SK-N-MC (cell line): ENCODE results near the gene DCAF8.

Experiments
- DNase-seq: peaks from one replicate; pipeline ENCODE4 v3.0.0-alpha.2; 2011; ENCODE audit warnings: low read depth, low spot score
- H3K27ac ChIP-seq: fragments of 200-600 bp; sonication (generic); 2 replicates; pipeline ENCODE4 v1.5.1; 2016; ENCODE audit warnings: mixed run types
- H3K36me3 ChIP-seq: fragments of 200-600 bp; sonication (generic); 2 replicates; pipeline ENCODE4 v1.6.1; 2017; ENCODE audit warnings: antibody characterized with exemption, low read length, mixed read lengths; ENCODE audit not compliant: insufficient read depth
- H3K4me3 ChIP-seq: fragments of 200-600 bp; sonication (generic); 2 replicates; pipeline ENCODE4 v1.5.1; 2016
- H3K9ac ChIP-seq: fragments of 200-600 bp; sonication (generic); 2 replicates; pipeline ENCODE4 v1.8.0; 2017; ENCODE audit warnings: mixed run types, mixed read lengths; ENCODE audit not compliant: insufficient read length
- H3K9me3 ChIP-seq: fragments of 200-600 bp; sonication (generic); 2 replicates; pipeline ENCODE4 v1.6.1; 2017; ENCODE audit warnings: low read depth, mild to moderate bottlenecking, antibody characterized with exemption, low read length, moderate library complexity, mixed read lengths
- EZH2 ChIP-seq: fragments of 200-600 bp; sonication (generic); IDR thresholded peaks from one replicate; pipeline ENCODE4 v1.6.1; 2017; ENCODE audit warnings: antibody characterized with exemption
- FOXP2 ChIP-seq: optimal IDR thresholded peaks from 2 replicates; pipeline ENCODE3; 2011; ENCODE audit warnings: mild to moderate bottlenecking, moderate library complexity; ENCODE audit not compliant: insufficient read depth; ENCODE audit errors: extremely low read length, control extremely low read depth
- POLR2AphosphoS5 ChIP-seq: IDR thresholded peaks from 2 replicates; pipeline ENCODE4 v1.6.1; 2012; ENCODE audit warnings: mild to moderate bottlenecking, low read depth, low read length, borderline replicate concordance

DCAF8 gene

DNA sequence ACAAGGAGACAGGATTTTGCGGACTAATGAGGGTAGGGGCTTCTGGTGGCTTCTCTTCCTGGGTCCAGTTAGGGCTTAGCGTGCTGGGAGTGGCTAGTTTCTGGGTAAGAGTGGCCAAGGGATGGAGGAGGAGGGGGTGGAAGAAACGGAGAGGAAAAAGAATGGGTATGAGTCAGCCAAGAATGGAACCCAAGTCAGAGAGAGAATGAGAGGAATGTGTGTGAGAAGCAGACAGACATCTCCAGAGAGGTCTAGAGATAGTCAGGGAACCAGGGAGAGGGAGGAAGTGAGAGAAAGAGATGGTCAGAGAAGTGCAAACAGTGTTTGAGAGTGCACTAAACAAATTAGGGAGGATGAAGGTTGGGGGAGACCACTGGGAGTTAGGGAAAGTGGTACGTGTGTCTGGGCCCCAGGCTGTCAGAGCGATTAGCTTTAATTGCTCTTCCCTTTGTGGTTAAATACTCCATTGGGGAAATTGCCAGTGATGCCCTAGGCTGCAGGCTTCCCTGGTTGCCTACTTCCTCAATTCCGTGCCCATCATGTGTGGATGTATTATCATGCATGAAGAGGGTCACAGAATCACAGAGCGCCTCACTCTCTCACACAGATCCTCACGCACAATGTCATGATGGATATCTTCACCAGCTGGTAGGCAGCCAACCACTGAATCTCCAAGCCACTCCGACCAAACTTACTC, 55.8 kb downstream of the DCAF8 start:
- Histone ChIP-seq H3K27ac (no peak overlapping the region), H3K9me3 (no peaks in the 10 kb centered on the region), H3K36me3 (peaks cover 8% of the 10 kb centered on the region; the same call in 1 of the 2 replicates), H3K9ac (no peak overlapping the region), H3K4me3 (peak overlapping the region; percentile 94)
- DNase-seq: peak; percentile 14
- no peak for TF ChIP-seq FOXP2
- no peak for TF ChIP-seq EZH2
- TF ChIP-seq POLR2AphosphoS5: no peak

DNA sequence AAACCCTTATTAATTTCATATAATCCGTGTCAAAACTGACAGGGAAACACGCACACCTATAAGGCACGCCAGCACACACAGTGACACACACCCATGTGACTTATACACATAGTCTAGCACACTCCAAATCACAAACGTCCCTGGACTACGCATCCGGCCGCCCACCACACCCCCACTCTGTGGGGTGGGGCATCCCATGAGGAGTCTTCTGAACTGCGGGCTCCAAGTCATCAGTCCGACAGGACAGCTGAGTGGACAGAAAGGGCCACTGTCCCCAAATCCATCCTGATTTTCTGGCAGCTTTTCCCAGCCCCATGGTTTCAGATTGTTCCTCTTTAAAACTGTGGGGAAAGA, 56.3 kb downstream of the DCAF8 start:
- DNase-seq: no peak
- peak overlapping the region; percentile 94 for H3K9ac ChIP-seq
- no peak overlapping the region for H3K27ac ChIP-seq
- TF ChIP-seq EZH2 (no peak), POLR2AphosphoS5 (no peak), FOXP2 (no peak)
- peaks cover 5% of the 10 kb centered on the region; the same call in 1 of the 2 replicates for H3K36me3 ChIP-seq
- H3K4me3 ChIP-seq: peak overlapping the region; percentile 94
- no peaks in the 10 kb centered on the region for H3K9me3 ChIP-seq

- DNase-seq: no peak
- H3K36me3 ChIP-seq: peaks cover 4% of the 10 kb centered on the region; the same call in 1 of the 2 replicates
- H3K9me3 ChIP-seq: no peaks in the 10 kb centered on the region
- no peak within 1 kb of the TSS for H3K27ac ChIP-seq
- TF ChIP-seq POLR2AphosphoS5 (no peak), EZH2 (no peak), FOXP2 (no peak)
- H3K9ac ChIP-seq: peak within 1 kb of the TSS; percentile 94
- peak within 1 kb of the TSS; percentile 94 for H3K4me3 ChIP-seq
These were observed 56.9 kb downstream of the DCAF8 start, which contains the start of gene PEA15 for GRCh38 chr1:160205242-160206035. Gene PEA15 (plus strand): TSS chr1:160205384. CDS start chr1:160211545, 6,161 bp downstream.

DNA sequence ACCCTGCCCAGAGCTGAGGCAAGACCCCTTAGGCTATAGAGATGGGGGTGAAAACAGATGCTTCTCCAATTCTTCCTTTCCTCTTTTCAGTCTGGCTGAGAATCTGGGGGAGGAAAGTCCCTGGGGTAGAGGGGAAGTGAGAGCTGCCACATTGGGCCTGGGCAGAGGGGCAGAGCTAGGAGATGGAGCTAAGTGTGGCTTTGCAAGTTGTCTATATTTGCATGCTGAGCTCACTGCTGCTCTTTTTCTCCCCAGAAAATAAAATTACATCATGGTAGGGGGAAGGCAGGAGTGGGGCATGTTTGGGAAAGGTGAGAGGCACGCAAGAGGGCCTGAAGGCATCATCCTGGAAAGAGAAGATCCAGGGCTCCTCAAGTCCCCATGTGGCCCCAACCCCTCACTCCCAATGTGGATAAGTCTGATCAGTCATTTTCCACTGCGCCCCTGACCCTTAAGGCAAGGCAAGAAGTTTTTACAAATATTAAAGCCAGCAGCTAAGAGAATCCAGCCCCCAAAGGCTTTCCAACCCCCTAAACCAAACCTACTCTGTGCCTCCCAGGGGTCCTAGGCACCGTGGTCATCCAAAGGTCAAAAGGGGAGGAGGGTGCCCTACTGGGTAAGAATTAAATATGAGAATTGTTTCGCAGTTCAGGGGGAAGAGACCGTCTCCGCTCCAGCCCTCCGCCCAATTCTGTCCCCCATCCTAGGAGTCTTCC, 57.7 kb downstream of the DCAF8 start:
- no peak for DNase-seq
- Histone ChIP-seq H3K27ac (no peak overlapping the region), H3K4me3 (peak overlapping the region; percentile 94), H3K36me3 (no peaks in the 10 kb centered on the region), H3K9me3 (no peaks in the 10 kb centered on the region), H3K9ac (no peak overlapping the region)
- TF ChIP-seq POLR2AphosphoS5 (no peak), FOXP2 (no peak), EZH2 (no peak)

DNA sequence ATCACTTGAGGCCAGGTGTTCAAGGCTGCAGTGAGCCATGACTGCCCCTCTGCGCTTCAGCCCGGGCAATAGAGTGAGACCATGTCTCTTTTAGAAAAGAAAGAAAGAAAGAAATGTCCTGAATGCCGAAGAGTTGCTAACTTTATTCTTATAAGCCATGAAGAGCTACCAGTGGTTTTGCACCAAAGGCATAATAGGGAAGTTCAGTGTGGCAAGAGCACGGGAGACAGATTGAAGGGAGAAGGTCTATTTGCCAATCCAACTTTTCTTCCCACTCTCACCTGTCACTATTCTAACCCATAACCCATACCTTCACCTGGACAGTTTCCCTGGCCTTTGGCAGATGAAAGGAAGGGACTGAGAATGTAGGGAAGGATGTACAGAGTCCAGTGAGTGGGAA, 61.6 kb downstream of the DCAF8 start:
- Histone ChIP-seq H3K36me3 (no peaks in the 10 kb centered on the region), H3K4me3 (no peak overlapping the region), H3K9me3 (no peaks in the 10 kb centered on the region), H3K9ac (no peak overlapping the region), H3K27ac (no peak overlapping the region)
- TF ChIP-seq EZH2 (no peak), POLR2AphosphoS5 (no peak), FOXP2 (no peak)
- DNase-seq: no peak

- H3K4me3 ChIP-seq: no peak overlapping the region
- H3K27ac ChIP-seq: no peak overlapping the region
- no peak for DNase-seq
- no peak for TF ChIP-seq EZH2
- no peak for TF ChIP-seq POLR2AphosphoS5
- TF ChIP-seq FOXP2: no peak
- H3K9me3 ChIP-seq: no peaks in the 10 kb centered on the region
- no peaks in the 10 kb centered on the region for H3K36me3 ChIP-seq
- H3K9ac ChIP-seq: no peak overlapping the region
These were observed 65.1 kb downstream of the DCAF8 start for GRCh38 chr1:160197231-160197630.

- H3K9me3 ChIP-seq: no peaks in the 10 kb centered on the region
- H3K9ac ChIP-seq: no peak overlapping the region
- DNase-seq: no peak
- H3K27ac ChIP-seq: no peak overlapping the region
- no peak for TF ChIP-seq FOXP2
- TF ChIP-seq POLR2AphosphoS5: no peak
- no peak overlapping the region for H3K4me3 ChIP-seq
- H3K36me3 ChIP-seq: no peaks in the 10 kb centered on the region
These were observed 66.2 kb downstream of the DCAF8 start for GRCh38 chr1:160196143-160196542.

DNA sequence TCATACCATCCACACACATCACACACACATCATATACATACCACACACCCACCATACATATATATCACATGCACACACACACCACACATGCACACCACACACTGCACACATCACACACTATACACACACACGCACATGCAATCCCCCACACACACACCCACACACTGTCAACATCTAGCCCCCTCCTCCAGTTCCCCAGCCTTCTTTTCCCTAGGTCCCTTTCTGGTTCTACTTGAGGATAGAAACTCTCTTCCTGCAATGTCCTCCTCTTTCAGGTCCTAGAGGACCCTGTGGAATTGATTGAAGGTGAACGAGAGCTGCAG, 67.7 kb downstream of the DCAF8 start:
- Histone ChIP-seq H3K4me3 (no peak overlapping the region), H3K36me3 (no peaks in the 10 kb centered on the region), H3K27ac (no peak overlapping the region), H3K9ac (no peak overlapping the region), H3K9me3 (no peaks in the 10 kb centered on the region)
- no peak for DNase-seq
- TF ChIP-seq FOXP2 (no peak), POLR2AphosphoS5 (no peak), EZH2 (no peak)
